ENCODE data around the gene PRSS21. TPM values are rescaled to one million over a fixed set of nuclear protein-coding genes. Genes with fewer than 3 reads are reported as not detected.

PRSS21 gene
- total RNA-seq, 1 experiment from 2014 or later = 1.5 TPM

DNA sequence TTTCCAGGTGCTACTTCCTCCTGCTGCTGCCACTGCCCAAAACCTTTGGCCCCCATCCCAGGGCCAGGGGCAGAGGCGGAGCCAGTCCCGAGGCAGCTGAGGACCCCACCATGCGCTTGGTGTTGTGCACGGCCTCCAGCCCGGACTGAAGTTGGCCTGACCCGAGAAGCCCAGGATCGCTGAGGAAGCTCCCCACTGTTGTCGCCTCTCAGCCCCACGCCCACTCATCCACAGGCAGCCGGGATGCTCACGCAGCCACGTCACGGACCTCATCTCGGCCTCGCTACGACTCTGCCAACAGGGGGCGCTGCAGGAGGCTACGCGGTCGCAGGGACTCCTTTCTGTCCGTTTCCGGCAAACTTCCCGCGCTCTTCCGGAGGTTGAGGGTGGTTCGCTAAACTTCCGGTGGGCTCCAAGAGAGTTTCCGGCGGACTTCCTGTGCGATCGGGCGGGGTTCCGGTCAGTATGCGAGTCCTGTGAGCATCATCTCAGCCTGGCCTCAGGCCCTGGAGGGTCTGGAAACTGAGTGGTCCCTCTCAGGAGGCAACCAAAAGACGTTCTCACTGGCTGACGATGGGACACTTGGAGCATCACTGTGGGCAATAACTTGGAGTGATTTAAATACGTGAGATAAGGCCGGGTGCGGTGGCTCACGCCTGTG is 25.4 kb downstream of the PRSS21 start (continued):
- TF ChIP-seq, protein P1, sequence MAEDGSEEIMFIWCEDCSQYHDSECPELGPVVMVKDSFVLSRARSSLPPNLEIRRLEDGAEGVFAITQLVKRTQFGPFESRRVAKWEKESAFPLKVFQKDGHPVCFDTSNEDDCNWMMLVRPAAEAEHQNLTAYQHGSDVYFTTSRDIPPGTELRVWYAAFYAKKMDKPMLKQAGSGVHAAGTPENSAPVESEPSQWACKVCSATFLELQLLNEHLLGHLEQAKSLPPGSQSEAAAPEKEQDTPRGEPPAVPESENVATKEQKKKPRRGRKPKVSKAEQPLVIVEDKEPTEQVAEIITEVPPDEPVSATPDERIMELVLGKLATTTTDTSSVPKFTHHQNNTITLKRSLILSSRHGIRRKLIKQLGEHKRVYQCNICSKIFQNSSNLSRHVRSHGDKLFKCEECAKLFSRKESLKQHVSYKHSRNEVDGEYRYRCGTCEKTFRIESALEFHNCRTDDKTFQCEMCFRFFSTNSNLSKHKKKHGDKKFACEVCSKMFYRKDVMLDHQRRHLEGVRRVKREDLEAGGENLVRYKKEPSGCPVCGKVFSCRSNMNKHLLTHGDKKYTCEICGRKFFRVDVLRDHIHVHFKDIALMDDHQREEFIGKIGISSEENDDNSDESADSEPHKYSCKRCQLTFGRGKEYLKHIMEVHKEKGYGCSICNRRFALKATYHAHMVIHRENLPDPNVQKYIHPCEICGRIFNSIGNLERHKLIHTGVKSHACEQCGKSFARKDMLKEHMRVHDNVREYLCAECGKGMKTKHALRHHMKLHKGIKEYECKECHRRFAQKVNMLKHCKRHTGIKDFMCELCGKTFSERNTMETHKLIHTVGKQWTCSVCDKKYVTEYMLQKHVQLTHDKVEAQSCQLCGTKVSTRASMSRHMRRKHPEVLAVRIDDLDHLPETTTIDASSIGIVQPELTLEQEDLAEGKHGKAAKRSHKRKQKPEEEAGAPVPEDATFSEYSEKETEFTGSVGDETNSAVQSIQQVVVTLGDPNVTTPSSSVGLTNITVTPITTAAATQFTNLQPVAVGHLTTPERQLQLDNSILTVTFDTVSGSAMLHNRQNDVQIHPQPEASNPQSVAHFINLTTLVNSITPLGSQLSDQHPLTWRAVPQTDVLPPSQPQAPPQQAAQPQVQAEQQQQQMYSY (CRISPR knock-in tag; IDR thresholded peaks at IDR 0.05) = peak; percentile 7; the same call in 1 of the 2 replicates
- TF ChIP-seq SP1 (CRISPR knock-in tag; conservative IDR thresholded peaks at IDR 0.05) = 0 out of 2 replicates have a peak, but pooled peaks have one; percentile 21
- TF ChIP-seq HMGA2 (CRISPR knock-in tag; IDR thresholded peaks at IDR 0.05) = no peak
- TF ChIP-seq GABPB1 (CRISPR knock-in tag; IDR thresholded peaks at IDR 0.05) = no peak
- TF ChIP-seq GTF2I (CRISPR knock-in tag; conservative IDR thresholded peaks at IDR 0.05) = no peak
- TF ChIP-seq, protein P2, sequence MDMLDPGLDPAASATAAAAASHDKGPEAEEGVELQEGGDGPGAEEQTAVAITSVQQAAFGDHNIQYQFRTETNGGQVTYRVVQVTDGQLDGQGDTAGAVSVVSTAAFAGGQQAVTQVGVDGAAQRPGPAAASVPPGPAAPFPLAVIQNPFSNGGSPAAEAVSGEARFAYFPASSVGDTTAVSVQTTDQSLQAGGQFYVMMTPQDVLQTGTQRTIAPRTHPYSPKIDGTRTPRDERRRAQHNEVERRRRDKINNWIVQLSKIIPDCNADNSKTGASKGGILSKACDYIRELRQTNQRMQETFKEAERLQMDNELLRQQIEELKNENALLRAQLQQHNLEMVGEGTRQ (CRISPR knock-in tag; IDR thresholded peaks at IDR 0.05) = no peak
- TF ChIP-seq TCF7 (CRISPR knock-in tag; IDR thresholded peaks at IDR 0.05; ENCODE audit: low read depth) = peak; percentile 42; the same call in 1 of the 2 replicates
- no peak for TF ChIP-seq NFYB (CRISPR knock-in tag; conservative IDR thresholded peaks at IDR 0.05; ENCODE audit: low read depth)
- TF ChIP-seq NFE2L1 (CRISPR knock-in tag; IDR thresholded peaks at IDR 0.05) = 0 out of 2 replicates have a peak, but pooled peaks have one; percentile 30
- TF ChIP-seq ARID4B (CRISPR knock-in tag; IDR thresholded peaks at IDR 0.05; ENCODE audit: borderline replicate concordance) = 0 out of 2 replicates have a peak, but pooled peaks have one; percentile 9
- TF ChIP-seq, protein P3, sequence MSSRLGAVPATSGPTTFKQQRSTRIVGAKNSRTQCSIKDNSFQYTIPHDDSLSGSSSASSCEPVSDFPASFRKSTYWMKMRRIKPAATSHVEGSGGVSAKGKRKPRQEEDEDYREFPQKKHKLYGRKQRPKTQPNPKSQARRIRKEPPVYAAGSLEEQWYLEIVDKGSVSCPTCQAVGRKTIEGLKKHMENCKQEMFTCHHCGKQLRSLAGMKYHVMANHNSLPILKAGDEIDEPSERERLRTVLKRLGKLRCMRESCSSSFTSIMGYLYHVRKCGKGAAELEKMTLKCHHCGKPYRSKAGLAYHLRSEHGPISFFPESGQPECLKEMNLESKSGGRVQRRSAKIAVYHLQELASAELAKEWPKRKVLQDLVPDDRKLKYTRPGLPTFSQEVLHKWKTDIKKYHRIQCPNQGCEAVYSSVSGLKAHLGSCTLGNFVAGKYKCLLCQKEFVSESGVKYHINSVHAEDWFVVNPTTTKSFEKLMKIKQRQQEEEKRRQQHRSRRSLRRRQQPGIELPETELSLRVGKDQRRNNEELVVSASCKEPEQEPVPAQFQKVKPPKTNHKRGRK (CRISPR knock-in tag; IDR thresholded peaks at IDR 0.05; ENCODE audit: borderline replicate concordance) = no peak
- TF ChIP-seq SOX15 (CRISPR knock-in tag; IDR thresholded peaks at IDR 0.05) = no peak
- TF ChIP-seq ZSCAN18 (CRISPR knock-in tag; IDR thresholded peaks at IDR 0.05) = no peak
- TF ChIP-seq, protein P4, sequence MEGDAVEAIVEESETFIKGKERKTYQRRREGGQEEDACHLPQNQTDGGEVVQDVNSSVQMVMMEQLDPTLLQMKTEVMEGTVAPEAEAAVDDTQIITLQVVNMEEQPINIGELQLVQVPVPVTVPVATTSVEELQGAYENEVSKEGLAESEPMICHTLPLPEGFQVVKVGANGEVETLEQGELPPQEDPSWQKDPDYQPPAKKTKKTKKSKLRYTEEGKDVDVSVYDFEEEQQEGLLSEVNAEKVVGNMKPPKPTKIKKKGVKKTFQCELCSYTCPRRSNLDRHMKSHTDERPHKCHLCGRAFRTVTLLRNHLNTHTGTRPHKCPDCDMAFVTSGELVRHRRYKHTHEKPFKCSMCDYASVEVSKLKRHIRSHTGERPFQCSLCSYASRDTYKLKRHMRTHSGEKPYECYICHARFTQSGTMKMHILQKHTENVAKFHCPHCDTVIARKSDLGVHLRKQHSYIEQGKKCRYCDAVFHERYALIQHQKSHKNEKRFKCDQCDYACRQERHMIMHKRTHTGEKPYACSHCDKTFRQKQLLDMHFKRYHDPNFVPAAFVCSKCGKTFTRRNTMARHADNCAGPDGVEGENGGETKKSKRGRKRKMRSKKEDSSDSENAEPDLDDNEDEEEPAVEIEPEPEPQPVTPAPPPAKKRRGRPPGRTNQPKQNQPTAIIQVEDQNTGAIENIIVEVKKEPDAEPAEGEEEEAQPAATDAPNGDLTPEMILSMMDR (IDR thresholded peaks at IDR 0.05) = peak; percentile 83
- TF ChIP-seq ZNF317 (CRISPR knock-in tag; IDR thresholded peaks at IDR 0.05; ENCODE audit: borderline replicate concordance, low read depth) = no peak
- no peak for TF ChIP-seq ATF1 (CRISPR knock-in tag; IDR thresholded peaks at IDR 0.05)
- no peak for TF ChIP-seq RORB (CRISPR knock-in tag; IDR thresholded peaks at IDR 0.05)
- TF ChIP-seq PRRX2 (CRISPR knock-in tag; IDR thresholded peaks at IDR 0.05) = no peak
- no peak for TF ChIP-seq SMAD4 (CRISPR knock-in tag; IDR thresholded peaks at IDR 0.05)
- TF ChIP-seq MYBL2 (CRISPR knock-in tag; IDR thresholded peaks at IDR 0.05) = no peak
- TF ChIP-seq ZBTB21 (CRISPR knock-in tag; IDR thresholded peaks at IDR 0.05; ENCODE audit: borderline replicate concordance) = no peak
- TF ChIP-seq FOXP1 (CRISPR knock-in tag; IDR thresholded peaks at IDR 0.05; ENCODE audit: borderline replicate concordance) = peak; percentile 52; the same call in 1 of the 2 replicates
- TF ChIP-seq E2F5 (CRISPR knock-in tag; IDR thresholded peaks at IDR 0.05) = no peak
- no peak for TF ChIP-seq SMAD3 (CRISPR knock-in tag; IDR thresholded peaks at IDR 0.05; ENCODE audit: borderline replicate concordance)

Data from WTC11 (cell line).